HFFc6 (cell line): Measurements from ENCODE around the gene ZNF616. TPM values are rescaled to one million over a fixed set of nuclear protein-coding genes. Genes with fewer than 3 reads are reported as not detected.

ENCODE experiments used
- DNase-seq: peaks from one replicate; pipeline ENCODE4 v3.0.0-alpha.2; 2018
- H3K27ac Mint-ChIP-seq: 2 replicates; pipeline ENCODE4 v1.8.0; 2020; ENCODE audit warnings: mild to moderate bottlenecking, mixed read lengths
- H3K27me3 Mint-ChIP-seq: 2 replicates; pipeline ENCODE4 v1.8.0; 2021; ENCODE audit warnings: mild to moderate bottlenecking, moderate library complexity, mixed read lengths; ENCODE audit not compliant: insufficient read depth
- H3K36me3 Mint-ChIP-seq: 2 replicates; pipeline ENCODE4 v1.8.0; 2021; ENCODE audit warnings: low read depth, mixed read lengths
- H3K4me1 Mint-ChIP-seq: 2 replicates; pipeline ENCODE4 v1.8.0; 2020; ENCODE audit warnings: low read depth, mixed read lengths
- H3K4me3 Mint-ChIP-seq: 2 replicates; pipeline ENCODE4 v1.8.0; 2020; ENCODE audit warnings: mild to moderate bottlenecking, moderate library complexity, mixed read lengths
- H3K9me3 Mint-ChIP-seq: 2 replicates; pipeline ENCODE4 v1.8.0; 2020; ENCODE audit warnings: mild to moderate bottlenecking, mixed read lengths
- CTCF ChIP-seq: fragments of 200-600 bp; sonication (generic); IDR thresholded peaks from 2 replicates; pipeline ENCODE4 v1.5.0; 2021; ENCODE audit warnings: antibody characterized with exemption, mild to moderate bottlenecking
- total RNA-seq, 6 experiments: library from RNA; stranded (reverse); fragmentation: NEBNext Ultra II Directional; extraction: Animal tissue kit (Norgen Biotek cat#: 25700); gene quantifications; 2 replicates in 1 of 6; 3 replicates in 5 of 6; pipeline ENCODE4 v1.2.3, GENCODE V29; 2021

ZNF616 gene
- total RNA-seq, 6 experiments from 2014 or later, result 8.6 to 11.0 (median 9.9) TPM

- Mint-ChIP-seq H3K9me3 (peaks cover 73% of the 10 kb centered on the region), H3K27ac (peak overlapping the region; percentile 95), H3K4me3 (peak overlapping the region; percentile 98), H3K4me1 (peaks cover 28% of the 10 kb centered on the region), H3K27me3 (no peaks in the 10 kb centered on the region; the same call in 1 of the 2 replicates), H3K36me3 (peaks cover 73% of the 10 kb centered on the region)
- TF ChIP-seq CTCF, result no peak
- DNase-seq, result no peak
Measured at GRCh38 chr19:52094526-52095130, 45.1 kb downstream of the ZNF616 start.

- DNase-seq, result peak; percentile 11
- no peaks in the 10 kb centered on the region; the same call in none of the 2 replicates for H3K27me3 Mint-ChIP-seq
- peaks cover 100% of the 10 kb centered on the region for H3K36me3 Mint-ChIP-seq
- no peak overlapping the region for H3K27ac Mint-ChIP-seq
- peaks cover 20% of the 10 kb centered on the region for H3K4me1 Mint-ChIP-seq
- H3K4me3 Mint-ChIP-seq, result no peak overlapping the region
- no peak for TF ChIP-seq CTCF
- peaks cover 84% of the 10 kb centered on the region for H3K9me3 Mint-ChIP-seq
Measured at GRCh38 chr19:52086481-52086880, 53.3 kb downstream of the ZNF616 start.

- Mint-ChIP-seq H3K4me1 (no peaks in the 10 kb centered on the region), H3K9me3 (peaks cover 99% of the 10 kb centered on the region), H3K4me3 (no peak overlapping the region), H3K27me3 (no peaks in the 10 kb centered on the region), H3K27ac (no peak overlapping the region), H3K36me3 (peaks cover 96% of the 10 kb centered on the region)
- TF ChIP-seq CTCF, result no peak
- DNase-seq, result no peak
Measured at GRCh38 chr19:52070496-52070895, 69.2 kb downstream of the ZNF616 start.

GRCh38 chr19:52069653-52070052, 70.1 kb downstream of the ZNF616 start:
- no peak for TF ChIP-seq CTCF
- Mint-ChIP-seq H3K27me3 (no peaks in the 10 kb centered on the region), H3K36me3 (peaks cover 95% of the 10 kb centered on the region), H3K4me3 (no peak overlapping the region), H3K4me1 (no peaks in the 10 kb centered on the region), H3K27ac (no peak overlapping the region), H3K9me3 (peaks cover 99% of the 10 kb centered on the region)
- DNase-seq, result no peak

GRCh38 chr19:52066258-52066863, 73.4 kb downstream of the ZNF616 start:
- H3K4me3 Mint-ChIP-seq, result no peak overlapping the region
- TF ChIP-seq CTCF, result no peak
- H3K27me3 Mint-ChIP-seq, result no peaks in the 10 kb centered on the region; the same call in 1 of the 2 replicates
- DNase-seq, result no peak
- H3K36me3 Mint-ChIP-seq, result peaks cover 93% of the 10 kb centered on the region
- H3K9me3 Mint-ChIP-seq, result peaks cover 99% of the 10 kb centered on the region
- H3K27ac Mint-ChIP-seq, result no peak overlapping the region
- H3K4me1 Mint-ChIP-seq, result no peaks in the 10 kb centered on the region
